Activated naive CD4-positive, alpha-beta T cell treated with anti-CD3 and anti-CD28 coated beads, Interleukin-2, amount 10 ng/mL, durations not matched to agents 7 days and 5 days (primary cell): Measurements from ENCODE around the gene RPL27.
"Not testable (repeated sequence)": the region's sequence is repeated elsewhere in the genome, so short reads cannot be mapped to it uniquely, and the experiment has no call there.

ENCODE experiments used
- CTCF ChIA-PET: fragments of 350-600 bp; sonication (Branson Sonifier 250); formaldehyde crosslinking; loops from one replicate; lab custom pipeline; 2021; ENCODE audit warnings: antibody characterized with exemption; lab: Charles Lee
- DNase-seq: peaks from one replicate; pipeline ENCODE4 v3.0.0-alpha.2; 2020
- H3K27ac Mint-ChIP-seq: one replicate; pipeline ENCODE4 v1.8.0; 2021; ENCODE audit warnings: mild to moderate bottlenecking, moderate library complexity, mixed read lengths
- H3K27me3 Mint-ChIP-seq: one replicate; pipeline ENCODE4 v1.8.0; 2021; ENCODE audit warnings: mild to moderate bottlenecking, mixed read lengths
- H3K36me3 Mint-ChIP-seq: one replicate; pipeline ENCODE4 v1.8.0; 2021; ENCODE audit warnings: mixed read lengths
- H3K4me1 Mint-ChIP-seq: one replicate; pipeline ENCODE4 v1.8.0; 2021; ENCODE audit warnings: mixed read lengths
- H3K4me3 Mint-ChIP-seq: one replicate; pipeline ENCODE4 v1.8.0; 2021; ENCODE audit warnings: mild to moderate bottlenecking, moderate library complexity, mixed read lengths
- H3K9me3 Mint-ChIP-seq: one replicate; pipeline ENCODE4 v1.8.0; 2021; ENCODE audit warnings: mixed read lengths

RPL27 gene

DNA sequence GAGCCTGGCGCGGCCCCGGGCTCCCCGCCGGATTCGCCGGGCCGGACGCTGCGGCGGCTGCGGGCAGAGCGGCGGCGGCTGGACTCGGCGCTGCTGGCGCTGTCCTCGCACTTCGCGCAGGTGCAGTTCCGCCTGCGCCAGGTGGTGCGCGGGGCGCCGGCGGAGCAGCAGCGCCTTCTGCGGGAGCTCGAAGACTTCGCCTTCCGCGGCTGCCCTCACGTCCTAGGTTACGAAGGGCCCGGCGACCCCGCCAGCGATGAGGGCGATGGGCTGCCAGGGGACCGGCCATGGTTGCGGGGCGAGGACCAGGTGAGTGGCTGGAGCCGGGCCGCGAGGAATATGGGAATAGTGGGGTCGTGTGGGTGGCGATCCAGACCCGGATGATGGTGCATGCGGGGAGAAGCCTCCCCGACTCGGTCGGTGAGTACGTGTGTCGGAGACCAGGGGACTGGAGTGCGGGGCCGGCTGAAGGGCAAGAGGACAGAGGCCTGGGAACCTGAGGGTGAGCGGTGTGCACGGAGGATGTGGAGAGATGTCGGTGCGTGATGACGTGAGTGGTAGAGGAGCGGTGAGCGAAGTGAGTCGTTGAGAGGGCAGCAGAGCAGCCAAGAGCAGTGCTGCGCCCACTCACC, 17.3 kb upstream of the RPL27 start:
- Mint-ChIP-seq H3K36me3 (peaks cover 21% of the 10 kb centered on the region), H3K4me3 (peak overlapping the region; percentile 86), H3K27me3 (peaks cover 16% of the 10 kb centered on the region), H3K9me3 (no peaks in the 10 kb centered on the region), H3K27ac (peak overlapping the region; percentile 80), H3K4me1 (peaks cover 42% of the 10 kb centered on the region)
- DNase-seq, result peak; percentile 74
- CTCF ChIA-PET, result interaction anchor here (0.7 kb wide), 1 partner anchor 17 kb away, joined by 3 read pairs; the partner anchor contains the start of gene RPL27

GRCh38 chr17:42982266-42982665, 16.0 kb upstream of the RPL27 start:
- Mint-ChIP-seq H3K4me3 (peak overlapping the region; percentile 86), H3K36me3 (peaks cover 21% of the 10 kb centered on the region), H3K4me1 (peaks cover 43% of the 10 kb centered on the region), H3K27me3 (peaks cover 16% of the 10 kb centered on the region), H3K9me3 (no peaks in the 10 kb centered on the region), H3K27ac (no peak overlapping the region)
- CTCF ChIA-PET, result no interaction called here
- DNase-seq, result no peak

DNA sequence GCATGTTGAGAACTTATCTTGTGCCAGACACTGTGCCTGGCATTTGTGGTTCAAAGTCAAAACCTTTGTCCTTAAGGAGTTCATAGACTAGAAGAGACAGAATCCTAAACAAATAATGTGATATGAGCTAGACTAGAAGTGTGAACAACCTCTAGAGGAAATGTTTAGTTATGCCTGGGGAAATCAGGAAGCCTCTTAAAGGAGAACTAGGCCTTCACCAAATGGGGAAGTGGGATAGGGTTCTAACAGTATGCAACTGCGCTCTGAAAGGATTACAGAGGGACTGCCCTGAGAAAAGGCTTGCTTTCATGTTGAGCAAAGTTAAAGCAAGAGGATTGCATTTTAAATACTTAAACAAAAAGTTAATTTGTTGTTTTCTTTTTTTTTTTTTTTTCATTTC, 13.0 kb upstream of the RPL27 start:
- peaks cover 3% of the 10 kb centered on the region for H3K27me3 Mint-ChIP-seq

GRCh38 chr17:42989141-42989540, 9.1 kb upstream of the RPL27 start:
- Mint-ChIP-seq H3K36me3 (peaks cover 49% of the 10 kb centered on the region), H3K27me3 (no peaks in the 10 kb centered on the region), H3K27ac (no peak overlapping the region), H3K4me1 (peaks cover 14% of the 10 kb centered on the region), H3K4me3 (no peak overlapping the region), H3K9me3 (no peaks in the 10 kb centered on the region)
- DNase-seq, result no peak
- CTCF ChIA-PET, result interaction anchor here (1.5 kb wide), 1 partner anchor 9 kb away, joined by 4 read pairs; the partner anchor contains the start of gene RPL27

More for the DNA sequence above, 13.0 kb upstream of the RPL27 start:
- Mint-ChIP-seq H3K36me3 (peaks cover 43% of the 10 kb centered on the region), H3K27ac (no peak overlapping the region), H3K4me3 (no peak overlapping the region), H3K9me3 (no peaks in the 10 kb centered on the region), H3K4me1 (peaks cover 32% of the 10 kb centered on the region)
- CTCF ChIA-PET, result no interaction called here
- DNase-seq, result no peak

- Mint-ChIP-seq H3K36me3 (peaks cover 44% of the 10 kb centered on the region), H3K4me1 (peaks cover 8% of the 10 kb centered on the region), H3K4me3 (no peak overlapping the region), H3K9me3 (no peaks in the 10 kb centered on the region), H3K27ac (no peak overlapping the region), H3K27me3 (no peaks in the 10 kb centered on the region)
- CTCF ChIA-PET, result interaction anchor here (1.5 kb wide), 1 partner anchor 8 kb away, joined by 4 read pairs; the partner anchor contains the start of gene RPL27
- no peak for DNase-seq
Observed at GRCh38 chr17:42989726-42990652, 8.2 kb upstream of the RPL27 start.

DNA sequence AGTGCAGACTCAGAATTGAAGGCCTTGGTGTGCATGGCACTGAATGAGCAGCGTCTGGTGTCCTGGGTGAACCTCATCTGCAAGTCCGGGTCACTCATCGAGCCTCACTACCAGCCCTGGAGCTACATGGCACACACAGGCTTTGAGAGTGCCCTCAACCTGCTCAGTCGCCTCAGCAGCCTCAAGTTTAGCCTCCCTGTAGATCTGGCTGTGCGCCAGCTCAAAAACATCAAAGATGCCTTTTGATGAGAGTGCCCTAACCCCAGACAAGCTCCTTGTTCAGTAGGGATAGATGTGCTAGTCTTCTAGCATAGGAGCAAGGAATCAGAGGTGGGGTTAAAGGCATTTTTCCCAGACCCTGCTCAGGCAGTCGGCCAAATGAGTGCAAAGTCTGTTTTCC, 6.7 kb upstream of the RPL27 start:
- H3K27ac Mint-ChIP-seq, result no peak overlapping the region

GRCh38 chr17:42992872-42993271, 5.3 kb upstream of the RPL27 start:
- Mint-ChIP-seq H3K27me3 (no peaks in the 10 kb centered on the region), H3K4me3 (no peak overlapping the region), H3K4me1 (peaks cover 8% of the 10 kb centered on the region), H3K36me3 (peaks cover 34% of the 10 kb centered on the region), H3K9me3 (no peaks in the 10 kb centered on the region), H3K27ac (no peak overlapping the region)
- no peak for DNase-seq
- CTCF ChIA-PET, result no interaction called here

More for the DNA sequence above, 6.7 kb upstream of the RPL27 start:
- DNase-seq, result no peak
- no peak overlapping the region for H3K4me3 Mint-ChIP-seq
- no peaks in the 10 kb centered on the region for H3K9me3 Mint-ChIP-seq
- CTCF ChIA-PET, result interaction anchor here (0.9 kb wide), 1 partner anchor 149 kb away, joined by 3 read pairs; no protein-coding TSS in a partner anchor
- H3K27me3 Mint-ChIP-seq, result no peaks in the 10 kb centered on the region
- no peaks in the 10 kb centered on the region for H3K4me1 Mint-ChIP-seq
- peaks cover 37% of the 10 kb centered on the region for H3K36me3 Mint-ChIP-seq

- H3K9me3 Mint-ChIP-seq, H3K4me3 Mint-ChIP-seq, DNase-seq, H3K27me3 Mint-ChIP-seq, H3K27ac Mint-ChIP-seq: not testable (repeated sequence)
- Mint-ChIP-seq H3K36me3 (peaks cover 27% of the 10 kb centered on the region), H3K4me1 (peaks cover 15% of the 10 kb centered on the region)
- CTCF ChIA-PET, result interaction anchor here (0.5 kb wide), 1 partner anchor 394 kb away, joined by 4 read pairs; no protein-coding TSS in a partner anchor
Observed at GRCh38 chr17:42993913-42994312, 4.3 kb upstream of the RPL27 start.

GRCh38 chr17:42997390-42997983, 732 bp upstream of the RPL27 start:
- Mint-ChIP-seq H3K4me1 (peaks cover 35% of the 10 kb centered on the region), H3K9me3 (no peaks in the 10 kb centered on the region), H3K27ac (peak overlapping the region; percentile 98), H3K27me3 (no peaks in the 10 kb centered on the region), H3K36me3 (peaks cover 29% of the 10 kb centered on the region), H3K4me3 (peak overlapping the region; percentile 90)
- CTCF ChIA-PET, result interaction anchor here (0.7 to 2.1 kb wide), 18 partner anchors 9 to 476 kb away, joined by 3 to 11 read pairs (median 3); partner anchors contain the start of genes BECN1, PSME3, PTGES3L and RUNDC1
- DNase-seq, result no peak

DNA sequence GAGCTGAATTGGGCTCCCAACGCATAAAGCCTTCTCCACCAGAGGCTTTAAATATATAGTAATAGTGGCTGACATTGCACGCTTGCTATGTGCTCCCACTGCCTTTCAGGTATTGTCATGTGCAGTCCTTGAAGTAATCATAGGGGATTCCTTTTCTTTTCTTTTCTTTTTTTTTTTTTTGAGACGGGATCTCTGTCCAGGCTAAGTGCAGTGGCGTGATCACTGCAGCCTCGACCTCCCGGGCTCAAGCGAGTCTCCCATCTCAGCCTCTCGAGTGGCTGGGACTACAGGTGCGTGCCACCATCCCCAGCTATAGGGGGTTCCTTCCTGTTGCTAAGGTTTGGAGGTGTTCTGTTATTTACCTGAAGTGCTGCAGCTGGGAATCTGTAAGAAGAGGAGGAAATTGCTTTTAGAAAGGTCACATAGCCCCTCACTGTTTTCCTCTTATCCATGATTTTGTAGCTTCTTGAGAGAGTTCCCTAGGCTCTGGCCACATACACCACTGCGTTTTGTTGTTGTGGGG, 845 bp downstream of the RPL27 start:
- DNase-seq, result no peak
- Mint-ChIP-seq H3K4me3 (peak overlapping the region; percentile 90), H3K27ac (peak overlapping the region; percentile 98), H3K36me3 (peaks cover 36% of the 10 kb centered on the region), H3K9me3 (no peaks in the 10 kb centered on the region), H3K27me3 (no peaks in the 10 kb centered on the region), H3K4me1 (peaks cover 35% of the 10 kb centered on the region)
- CTCF ChIA-PET, result interaction anchor here (1.4 to 1.7 kb wide), 3 partner anchors 25 to 311 kb away, joined by 3 to 5 read pairs (median 3); partner anchors contain the start of gene PSME3

DNA sequence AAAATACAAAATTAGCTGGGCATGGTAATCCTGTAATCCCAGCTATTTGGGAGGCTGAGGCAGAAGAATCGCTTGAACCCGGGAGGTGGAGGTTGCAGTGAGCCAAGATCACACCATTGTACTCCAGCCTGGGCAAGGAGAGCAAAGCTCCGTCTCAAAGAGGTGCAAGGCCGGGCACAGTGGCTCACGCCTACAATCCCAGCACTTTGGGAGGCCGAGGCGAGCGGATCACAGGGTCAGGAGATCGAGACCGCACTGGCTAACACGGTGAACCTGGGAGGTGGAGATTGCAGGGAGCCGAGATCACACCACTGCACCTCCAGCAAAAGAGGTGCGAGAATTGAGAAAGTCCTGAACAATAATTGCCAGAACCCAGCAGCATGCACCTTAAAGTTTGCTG, 2.7 kb downstream of the RPL27 start:
- H3K27ac Mint-ChIP-seq, H3K27me3 Mint-ChIP-seq, H3K4me3 Mint-ChIP-seq, H3K9me3 Mint-ChIP-seq, DNase-seq, CTCF ChIA-PET: not testable (repeated sequence)
- Mint-ChIP-seq H3K4me1 (peaks cover 35% of the 10 kb centered on the region), H3K36me3 (peaks cover 36% of the 10 kb centered on the region)

GRCh38 chr17:43003542-43004172, 5.4 kb downstream of the RPL27 start:
- peaks cover 40% of the 10 kb centered on the region for H3K36me3 Mint-ChIP-seq
- DNase-seq, result no peak
- no peaks in the 10 kb centered on the region for H3K9me3 Mint-ChIP-seq
- peak overlapping the region; percentile 49 for H3K27ac Mint-ChIP-seq
- CTCF ChIA-PET, result interaction anchor here (0.6 kb wide), 1 partner anchor 173 kb away, joined by 6 read pairs; no protein-coding TSS in a partner anchor
- no peaks in the 10 kb centered on the region for H3K27me3 Mint-ChIP-seq
- H3K4me3 Mint-ChIP-seq, result no peak overlapping the region
- peaks cover 41% of the 10 kb centered on the region for H3K4me1 Mint-ChIP-seq
